Panc1 (cell line): Measurements from ENCODE around the gene A2ML1.

Experiments used
- POLR2AphosphoS5 ChIP-seq: IDR thresholded peaks from 2 replicates; pipeline ENCODE4 v1.6.1; 2012; ENCODE audit warnings: mild to moderate bottlenecking, low read depth, low read length, moderate library complexity
- SIN3A ChIP-seq: IDR thresholded peaks from 2 replicates; pipeline ENCODE4 v1.6.1; 2012; ENCODE audit warnings: low read depth, mild to moderate bottlenecking, low read length, moderate library complexity, borderline replicate concordance; ENCODE audit not compliant: insufficient read depth
- TCF7L2 ChIP-seq: IDR thresholded peaks from 2 replicates; pipeline ENCODE4 v1.6.1; 2011; ENCODE audit warnings: mild to moderate bottlenecking, low read depth, low read length, inconsistent platforms
- TF ChIP-seq, protein P1 (sequence below): fragments of 450-650 bp; IDR thresholded peaks from 2 replicates; pipeline ENCODE4 v1.5.1; 2017; ENCODE audit warnings: mild to moderate bottlenecking
- TF ChIP-seq, protein P2 (sequence below), 2 experiments: IDR thresholded peaks; 2 replicates each; pipeline ENCODE4 v1.6.1; 2011 to 2012; ENCODE audit warnings: low read depth in 2 of 2, control low read depth in 1 of 2, low read length in 1 of 2, mild to moderate bottlenecking in 1 of 2, moderate library complexity in 1 of 2; ENCODE audit not compliant: insufficient read depth in 1 of 2

DNA sequence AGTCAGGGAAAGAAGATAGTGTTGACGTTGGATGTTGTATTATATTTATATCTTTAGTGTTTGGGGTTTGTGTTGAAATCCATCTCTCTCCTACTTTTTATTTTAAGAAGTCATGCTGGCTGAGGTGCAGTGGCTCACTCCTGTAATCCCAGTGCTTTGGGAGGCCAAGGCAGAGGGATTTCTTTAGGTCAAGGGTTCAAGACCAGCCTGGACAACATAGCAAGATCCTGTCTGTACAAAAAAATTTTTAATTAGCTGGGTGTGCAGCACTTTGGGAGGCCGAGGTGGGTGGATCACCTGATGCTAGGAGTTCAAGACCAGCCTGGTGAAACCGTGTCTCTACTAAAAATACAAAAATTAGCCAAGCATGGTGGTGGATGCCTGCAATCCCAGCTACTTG is 23.9 kb downstream of the A2ML1 start:
- TF ChIP-seq POLR2AphosphoS5 (no peak), SIN3A (no peak), TCF7L2 (no peak)
- TF ChIP-seq, protein P1, sequence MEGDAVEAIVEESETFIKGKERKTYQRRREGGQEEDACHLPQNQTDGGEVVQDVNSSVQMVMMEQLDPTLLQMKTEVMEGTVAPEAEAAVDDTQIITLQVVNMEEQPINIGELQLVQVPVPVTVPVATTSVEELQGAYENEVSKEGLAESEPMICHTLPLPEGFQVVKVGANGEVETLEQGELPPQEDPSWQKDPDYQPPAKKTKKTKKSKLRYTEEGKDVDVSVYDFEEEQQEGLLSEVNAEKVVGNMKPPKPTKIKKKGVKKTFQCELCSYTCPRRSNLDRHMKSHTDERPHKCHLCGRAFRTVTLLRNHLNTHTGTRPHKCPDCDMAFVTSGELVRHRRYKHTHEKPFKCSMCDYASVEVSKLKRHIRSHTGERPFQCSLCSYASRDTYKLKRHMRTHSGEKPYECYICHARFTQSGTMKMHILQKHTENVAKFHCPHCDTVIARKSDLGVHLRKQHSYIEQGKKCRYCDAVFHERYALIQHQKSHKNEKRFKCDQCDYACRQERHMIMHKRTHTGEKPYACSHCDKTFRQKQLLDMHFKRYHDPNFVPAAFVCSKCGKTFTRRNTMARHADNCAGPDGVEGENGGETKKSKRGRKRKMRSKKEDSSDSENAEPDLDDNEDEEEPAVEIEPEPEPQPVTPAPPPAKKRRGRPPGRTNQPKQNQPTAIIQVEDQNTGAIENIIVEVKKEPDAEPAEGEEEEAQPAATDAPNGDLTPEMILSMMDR: no peak
- TF ChIP-seq, protein P2, sequence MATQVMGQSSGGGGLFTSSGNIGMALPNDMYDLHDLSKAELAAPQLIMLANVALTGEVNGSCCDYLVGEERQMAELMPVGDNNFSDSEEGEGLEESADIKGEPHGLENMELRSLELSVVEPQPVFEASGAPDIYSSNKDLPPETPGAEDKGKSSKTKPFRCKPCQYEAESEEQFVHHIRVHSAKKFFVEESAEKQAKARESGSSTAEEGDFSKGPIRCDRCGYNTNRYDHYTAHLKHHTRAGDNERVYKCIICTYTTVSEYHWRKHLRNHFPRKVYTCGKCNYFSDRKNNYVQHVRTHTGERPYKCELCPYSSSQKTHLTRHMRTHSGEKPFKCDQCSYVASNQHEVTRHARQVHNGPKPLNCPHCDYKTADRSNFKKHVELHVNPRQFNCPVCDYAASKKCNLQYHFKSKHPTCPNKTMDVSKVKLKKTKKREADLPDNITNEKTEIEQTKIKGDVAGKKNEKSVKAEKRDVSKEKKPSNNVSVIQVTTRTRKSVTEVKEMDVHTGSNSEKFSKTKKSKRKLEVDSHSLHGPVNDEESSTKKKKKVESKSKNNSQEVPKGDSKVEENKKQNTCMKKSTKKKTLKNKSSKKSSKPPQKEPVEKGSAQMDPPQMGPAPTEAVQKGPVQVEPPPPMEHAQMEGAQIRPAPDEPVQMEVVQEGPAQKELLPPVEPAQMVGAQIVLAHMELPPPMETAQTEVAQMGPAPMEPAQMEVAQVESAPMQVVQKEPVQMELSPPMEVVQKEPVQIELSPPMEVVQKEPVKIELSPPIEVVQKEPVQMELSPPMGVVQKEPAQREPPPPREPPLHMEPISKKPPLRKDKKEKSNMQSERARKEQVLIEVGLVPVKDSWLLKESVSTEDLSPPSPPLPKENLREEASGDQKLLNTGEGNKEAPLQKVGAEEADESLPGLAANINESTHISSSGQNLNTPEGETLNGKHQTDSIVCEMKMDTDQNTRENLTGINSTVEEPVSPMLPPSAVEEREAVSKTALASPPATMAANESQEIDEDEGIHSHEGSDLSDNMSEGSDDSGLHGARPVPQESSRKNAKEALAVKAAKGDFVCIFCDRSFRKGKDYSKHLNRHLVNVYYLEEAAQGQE (IDR thresholded peaks at IDR 0.05; ENCODE audit: insufficient read depth in 1 of 2, low read depth in 2 of 2, low read length in 1 of 2): no peak
